IMR-90 (cell line): ENCODE data around the gene EIF2B1. TPM values are rescaled to one million over a fixed set of nuclear protein-coding genes. Genes with fewer than 3 reads are reported as not detected.
A peak's percentile ranks its signal among the peaks of the same experiment; 100 is the strongest.

Source experiments
- ATAC-seq: fragments of 200-7000 bp; cut with Tn5 transposase; 2 replicates; pipeline ENCODE4 v1.9.1; 2020; ENCODE audit warnings: low read depth, mild to moderate bottlenecking, moderate library complexity
- BruUV-seq: library from RNA; stranded (reverse); fragments of 400-500 nt; replicated peaks from 2 replicates; lab custom pipeline; 2021; lab: Mats Ljungman, UMichigan
- CTCF ChIA-PET: fragments of 300-600 bp; formaldehyde crosslinking; extraction: SDS; loops from one replicate; lab custom pipeline; 2021; ENCODE audit warnings: antibody characterized with exemption; lab: Yijun Ruan, JAX
- POLR2A ChIA-PET: fragments of 300-600 bp; sonication (Branson Sonifier 250); formaldehyde crosslinking; loops from one replicate; lab custom pipeline; 2022; ENCODE audit warnings: antibody characterized with exemption; ENCODE audit not compliant: unreplicated experiment; lab: Charles Lee
- DNase-seq: peaks from one replicate; pipeline ENCODE4 v3.0.0; 2013
- H2AFZ ChIP-seq: replicated peaks from 2 replicates; pipeline ENCODE3; 2013; ENCODE audit warnings: low read length, mild to moderate bottlenecking; ENCODE audit not compliant: poor library complexity
- H2AK5ac ChIP-seq: 2 replicates; pipeline ENCODE4 v1.6.1; 2013; ENCODE audit warnings: low read depth, low read length, inconsistent platforms
- H2AK9ac ChIP-seq: replicated peaks from 2 replicates; pipeline ENCODE3; 2013; ENCODE audit warnings: mild to moderate bottlenecking, low read depth, low read length, moderate library complexity; ENCODE audit not compliant: poor library complexity
- H2BK120ac ChIP-seq: 2 replicates; pipeline ENCODE4 v1.6.1; 2013; ENCODE audit warnings: low read depth, low read length, inconsistent platforms
- H2BK15ac ChIP-seq: 3 replicates; pipeline ENCODE4 v1.6.1; 2013; ENCODE audit warnings: low read depth, low read length, inconsistent platforms
- H2BK20ac ChIP-seq: 2 replicates; pipeline ENCODE4 v1.6.1; 2013; ENCODE audit warnings: low read depth, mild to moderate bottlenecking, inconsistent platforms, low read length, moderate library complexity
- H2BK5ac ChIP-seq: 2 replicates; pipeline ENCODE4 v1.6.1; 2013; ENCODE audit warnings: mild to moderate bottlenecking, low read depth, low read length, inconsistent platforms; ENCODE audit not compliant: poor library complexity, severe bottlenecking
- H3K14ac ChIP-seq: replicated peaks from 2 replicates; pipeline ENCODE4 v1.6.1; 2013; ENCODE audit warnings: low read depth, low read length, inconsistent platforms
- H3K18ac ChIP-seq: 2 replicates; pipeline ENCODE4 v1.6.1; 2013; ENCODE audit warnings: low read depth, low read length, control low read depth
- H3K23ac ChIP-seq: 2 replicates; pipeline ENCODE4 v1.6.1; 2013; ENCODE audit warnings: low read depth, low read length, inconsistent platforms
- H3K27ac ChIP-seq: 2 replicates; pipeline ENCODE4 v1.5.1; 2013; ENCODE audit warnings: mild to moderate bottlenecking, control low read depth, low read length; ENCODE audit not compliant: insufficient read depth
- H3K27me3 ChIP-seq: 2 replicates; pipeline ENCODE4 v1.6.1; 2013; ENCODE audit warnings: low read length; ENCODE audit not compliant: control insufficient read depth, insufficient read depth
- H3K36me3 ChIP-seq: 2 replicates; pipeline ENCODE4 v1.6.1; 2013; ENCODE audit warnings: low read length, mixed read lengths; ENCODE audit not compliant: control insufficient read depth, insufficient read depth
- H3K4ac ChIP-seq: 2 replicates; pipeline ENCODE4 v1.6.1; 2013; ENCODE audit warnings: low read depth, low read length, inconsistent platforms
- H3K4me1 ChIP-seq: 2 replicates; pipeline ENCODE4 v1.6.1; 2013; ENCODE audit warnings: low read length, mixed read lengths; ENCODE audit not compliant: control insufficient read depth, insufficient read depth
- H3K4me2 ChIP-seq: 2 replicates; pipeline ENCODE4 v1.6.1; 2013; ENCODE audit warnings: low read depth, mild to moderate bottlenecking, control low read depth, low read length, moderate library complexity
- H3K4me3 ChIP-seq: 2 replicates; pipeline ENCODE4 v1.5.1; 2013; ENCODE audit warnings: low read depth, mild to moderate bottlenecking, control low read depth, low read length, moderate library complexity; ENCODE audit not compliant: insufficient read depth
- H3K56ac ChIP-seq: 2 replicates; pipeline ENCODE4 v1.6.1; 2013; ENCODE audit warnings: low read length, inconsistent platforms; ENCODE audit not compliant: insufficient read depth; ENCODE audit errors: extremely low read depth
- H3K79me1 ChIP-seq, 2 experiments: 2 replicates each; pipeline ENCODE4 v1.6.1; 2013; ENCODE audit warnings: low read length in 2 of 2, inconsistent platforms in 1 of 2, low read depth in 1 of 2
- H3K9ac ChIP-seq: 2 replicates; pipeline ENCODE4 v1.6.1; 2013; ENCODE audit warnings: low read depth, low read length, control low read depth
- H3K9me1 ChIP-seq: 2 replicates; pipeline ENCODE4 v1.6.1; 2013; ENCODE audit warnings: low read length, inconsistent platforms; ENCODE audit not compliant: insufficient read depth
- H3K9me3 ChIP-seq: 2 replicates; pipeline ENCODE4 v1.6.1; 2013; ENCODE audit warnings: low read length; ENCODE audit not compliant: control insufficient read depth, insufficient read depth
- H4K20me1 ChIP-seq: 2 replicates; pipeline ENCODE4 v1.6.1; 2013; ENCODE audit warnings: low read length, inconsistent platforms; ENCODE audit not compliant: insufficient read depth
- H4K5ac ChIP-seq: 2 replicates; pipeline ENCODE4 v1.6.1; 2013; ENCODE audit warnings: mild to moderate bottlenecking, low read depth, low read length, control low read depth
- H4K8ac ChIP-seq, 2 experiments: 2 replicates each; pipeline ENCODE4 v1.6.1; 2013; ENCODE audit warnings: low read depth in 2 of 2, low read length in 2 of 2, control low read depth in 1 of 2, inconsistent platforms in 1 of 2
- H4K91ac ChIP-seq: 2 replicates; pipeline ENCODE4 v1.6.1; 2013; ENCODE audit warnings: low read depth, low read length, inconsistent platforms; ENCODE audit not compliant: insufficient read depth
- CHD1 ChIP-seq: IDR thresholded peaks from 2 replicates; pipeline ENCODE4 v1.6.1; 2012; ENCODE audit warnings: low read depth, low read length, improper control_type of control experiment
- FOS ChIP-seq: fragments of 150-350 bp; IDR thresholded peaks from 2 replicates; pipeline ENCODE4 v1.6.1; 2016; ENCODE audit warnings: low read depth, low read length
- MXI1 ChIP-seq: IDR thresholded peaks from 2 replicates; pipeline ENCODE4 v1.6.1; 2012; ENCODE audit warnings: low read depth, mild to moderate bottlenecking, low read length, moderate library complexity, borderline replicate concordance
- RAD21 ChIP-seq: IDR thresholded peaks from 2 replicates; pipeline ENCODE4 v1.6.1; 2012; ENCODE audit warnings: low read length, improper control_type of control experiment
- RCOR1 ChIP-seq: IDR thresholded peaks from 2 replicates; pipeline ENCODE4 v1.6.1; 2012; ENCODE audit warnings: mild to moderate bottlenecking, low read length, improper control_type of control experiment; ENCODE audit not compliant: insufficient replicate concordance
- RFX5 ChIP-seq: IDR thresholded peaks from 2 replicates; pipeline ENCODE4 v1.8.0; 2012; ENCODE audit warnings: low read depth, mild to moderate bottlenecking, low read length, moderate library complexity
- SMC3 ChIP-seq: fragments of 150-350 bp; IDR thresholded peaks from 2 replicates; pipeline ENCODE4 v1.6.1; 2016; ENCODE audit warnings: low read depth, mild to moderate bottlenecking, antibody characterized with exemption, low read length, moderate library complexity
- USF2 ChIP-seq: fragments of 150-350 bp; IDR thresholded peaks from 2 replicates; pipeline ENCODE4 v1.6.1; 2017; ENCODE audit warnings: mild to moderate bottlenecking, antibody characterized with exemption, low read length, low read depth
- WGBS, 2 experiments: methylation state at CpG; one replicate each; pipeline versions ENCODE4 v1.1.5 to v1.1.7; 2013; ENCODE audit warnings: missing lambda C conversion rate in 2 of 2; ENCODE audit not compliant: insufficient read length in 1 of 2; ENCODE audit errors: extremely low coverage in 2 of 2; 5-methylcytosine and 5-hydroxymethylcytosine counted together
- dilution Hi-C: fragments of 300-500 bp; cut with HindIII; formaldehyde crosslinking; loops from one replicate; pipeline ENCODE4 v1.14.3; 2018; ENCODE audit warnings: low sequenced_read_pairs; ENCODE audit not compliant: unreplicated experiment
- in situ Hi-C: fragments of 300-500 bp; cut with MboI; formaldehyde crosslinking; loops from 3 replicates; pipeline ENCODE4 v1.14.3; 2019; ENCODE audit warnings: low sequenced_read_pairs, inconsistent platforms, mixed read lengths
- intact Hi-C: fragments of 100-400 bp; cut with micrococcal nuclease; formaldehyde crosslinking; loops from 2 replicates; pipeline ENCODE4 v1.10.0; 2022
- polyA plus RNA-seq, 3 experiments: library from polyadenylated mRNA; depleted of rRNA; stranded (reverse); fragments of >200 nt; gene quantifications; 2 replicates each; pipeline ENCODE4 v1.2.3, GENCODE V29; 2012; ENCODE audit warnings: low replicate concordance in 1 of 3
- total RNA-seq: library from RNA; depleted of rRNA; stranded (reverse); fragments of >200 nt; gene quantifications from 2 replicates; pipeline ENCODE4 v1.2.3, GENCODE V29; 2012
- TF ChIP-seq, protein P1 (sequence below): fragments of 150-350 bp; IDR thresholded peaks from 2 replicates; pipeline ENCODE4 v1.6.1; 2016; ENCODE audit warnings: low read depth, mild to moderate bottlenecking, low read length, moderate library complexity, borderline replicate concordance

EIF2B1 gene
- total and polyA plus RNA-seq, 2 of the 4 experiments (the other 2 are of a cell fraction), result 33.9 to 45.9 TPM

DNA sequence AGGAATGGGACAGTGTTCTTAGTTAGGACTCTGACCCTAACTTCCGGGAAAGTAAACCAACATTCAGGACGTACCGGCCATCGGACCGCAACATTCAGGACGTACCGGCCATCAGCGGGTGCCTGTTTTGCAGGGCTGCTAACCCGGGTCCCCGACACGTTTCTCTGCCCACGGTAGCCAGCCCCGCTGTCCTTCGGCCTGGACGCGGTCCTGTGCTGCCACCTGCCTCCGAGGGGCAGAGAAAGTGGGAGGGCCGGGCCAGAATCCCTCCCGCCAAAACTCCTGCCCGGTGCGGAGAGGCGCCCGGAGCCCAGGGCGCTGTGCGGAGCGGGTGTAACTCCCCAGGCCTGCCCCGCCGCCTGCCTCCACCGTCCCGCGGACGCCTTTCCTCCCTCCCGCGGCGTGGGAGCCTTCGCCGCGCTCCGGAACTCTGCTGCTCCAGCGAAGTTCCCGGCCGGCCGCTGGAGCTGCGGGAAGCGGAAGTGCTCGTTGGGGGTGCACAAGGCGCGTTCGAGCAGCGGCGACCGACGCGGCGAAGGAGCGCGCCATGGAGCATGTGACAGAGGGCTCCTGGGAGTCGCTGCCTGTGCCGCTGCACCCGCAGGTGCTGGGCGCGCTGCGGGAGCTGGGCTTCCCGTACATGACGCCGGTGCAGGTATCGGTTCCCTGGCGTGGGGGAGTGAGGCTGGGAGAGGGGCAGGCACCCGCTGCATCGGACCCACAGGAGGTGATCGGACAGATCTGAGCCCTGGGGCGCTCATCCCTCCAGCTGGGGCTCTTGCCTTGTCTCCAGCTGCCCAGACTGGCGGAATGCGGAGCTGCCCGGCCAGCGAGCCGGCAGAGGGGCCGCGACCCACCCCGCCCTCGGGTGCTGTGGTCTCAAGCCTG is 31.6 kb downstream of the EIF2B1 start, which contains the start of gene DDX55 (continued):
- TF ChIP-seq USF2, result peak; percentile 78
- TF ChIP-seq RCOR1, result no peak
- TF ChIP-seq CHD1, result no peak

GRCh38 chr12:123599721-123600120 is 33.8 kb downstream of the EIF2B1 start:
- peaks cover 4% of the 10 kb centered on the region for H3K4me1 ChIP-seq
- H2AFZ ChIP-seq, result no peak overlapping the region
- no peak overlapping the region for H2BK20ac ChIP-seq
- H3K56ac ChIP-seq, result no peak overlapping the region
- H2BK15ac ChIP-seq, result no peak overlapping the region
- intact Hi-C loops (no loop called here), in situ Hi-C loops (loop anchor here (25.0 kb wide), 1 partner anchor 287 kb away; no protein-coding TSS in a partner anchor), dilution Hi-C loops (no loop called here)
- H3K14ac ChIP-seq, result no peak overlapping the region
- WGBS, 2 experiments, result no CpG with 5 or more reads among the region's 7 CpGs
- H3K23ac ChIP-seq, result no peak overlapping the region
- ChIA-PET CTCF (interaction anchor here (0.7 kb wide), 2 partner anchors 8 to 11 kb away, joined by 3 to 4 read pairs; no protein-coding TSS in a partner anchor), POLR2A (no interaction called here)
- no peak overlapping the region for H3K27ac ChIP-seq
- no peaks in the 10 kb centered on the region for H3K9me1 ChIP-seq
- H3K4me3 ChIP-seq, result no peak overlapping the region
- H2AK9ac ChIP-seq, result no peak overlapping the region
- H3K36me3 ChIP-seq, result peaks cover 10% of the 10 kb centered on the region
- no TSS peak for BruUV-seq
- H3K9ac ChIP-seq, result no peak overlapping the region
- no peak overlapping the region for H4K91ac ChIP-seq
- no peak overlapping the region for H2BK120ac ChIP-seq
- TF ChIP-seq RCOR1 (no peak), SMC3 (no peak), FOS (no peak), RAD21 (no peak), RFX5 (no peak), CHD1 (no peak), MXI1 (no peak)
- TF ChIP-seq, protein P1, sequence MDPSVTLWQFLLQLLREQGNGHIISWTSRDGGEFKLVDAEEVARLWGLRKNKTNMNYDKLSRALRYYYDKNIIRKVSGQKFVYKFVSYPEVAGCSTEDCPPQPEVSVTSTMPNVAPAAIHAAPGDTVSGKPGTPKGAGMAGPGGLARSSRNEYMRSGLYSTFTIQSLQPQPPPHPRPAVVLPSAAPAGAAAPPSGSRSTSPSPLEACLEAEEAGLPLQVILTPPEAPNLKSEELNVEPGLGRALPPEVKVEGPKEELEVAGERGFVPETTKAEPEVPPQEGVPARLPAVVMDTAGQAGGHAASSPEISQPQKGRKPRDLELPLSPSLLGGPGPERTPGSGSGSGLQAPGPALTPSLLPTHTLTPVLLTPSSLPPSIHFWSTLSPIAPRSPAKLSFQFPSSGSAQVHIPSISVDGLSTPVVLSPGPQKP, result no peak
- H4K8ac ChIP-seq, result no peak overlapping the region
- no peak overlapping the region for H3K18ac ChIP-seq
- no peak overlapping the region for H2AK5ac ChIP-seq
- H3K27me3 ChIP-seq, result no peaks in the 10 kb centered on the region
- H3K79me1 ChIP-seq, result peaks cover 20 to 48% of the 10 kb centered on the region in 2 experiments
- H3K4me2 ChIP-seq, result no peak overlapping the region
- no peaks in the 10 kb centered on the region for H3K9me3 ChIP-seq
- H4K5ac ChIP-seq, result no peak overlapping the region
- peaks cover 19% of the 10 kb centered on the region for H4K20me1 ChIP-seq
- no peak overlapping the region for H2BK5ac ChIP-seq
- ATAC-seq (no peak), DNase-seq (no peak)
- H3K4ac ChIP-seq, result no peak overlapping the region
